Measurements from ENCODE around the gene INTS7. TPM values are rescaled to one million over a fixed set of nuclear protein-coding genes. Genes with fewer than 3 reads are reported as not detected.

Gene INTS7
- total and polyA plus RNA-seq, 9 of the 15 experiments (the other 6 are each of a cell fraction or from before 2014, with no cell fraction given) = 27.3 to 68.4 (median 40.4) TPM

DNA sequence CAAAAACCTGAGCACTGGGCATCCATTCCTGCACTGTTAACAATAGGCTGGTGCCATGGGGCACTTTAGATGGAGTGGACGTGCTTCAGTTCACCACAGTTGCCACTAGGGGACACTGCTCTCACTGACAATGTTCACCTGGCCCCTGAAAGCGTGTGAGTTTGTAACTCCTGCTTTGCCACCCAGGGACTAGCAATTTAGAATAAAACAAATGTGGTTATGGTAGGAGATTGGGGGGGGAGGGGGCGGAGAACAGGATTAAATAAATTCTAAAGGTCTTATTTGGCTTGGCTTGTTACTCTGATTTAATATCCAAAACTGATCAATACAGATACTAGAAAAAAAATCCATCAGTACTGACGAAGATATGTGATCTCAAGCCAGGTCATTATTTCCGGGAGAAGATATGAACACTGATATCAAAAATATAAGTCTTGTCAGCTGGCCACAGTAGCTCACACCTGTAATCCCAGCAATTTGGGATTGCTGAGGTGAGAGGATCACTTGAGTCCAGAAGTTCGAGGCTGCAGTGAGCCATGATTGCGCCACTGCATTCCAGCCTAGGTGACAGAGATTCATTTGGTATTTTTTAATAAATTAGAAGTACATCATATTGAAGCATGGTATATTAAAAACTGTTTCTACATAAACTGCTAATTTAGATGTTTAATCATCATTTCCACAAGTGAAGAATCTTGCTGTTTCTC lies 23.2 kb downstream of the INTS7 start (continued):
- TF ChIP-seq NCOA2 (IDR thresholded peaks at IDR 0.05; ENCODE audit: partially characterized antibody in 2 of 2) = no peak
- no peak for TF ChIP-seq ZNF232 (CRISPR knock-in tag; IDR thresholded peaks at IDR 0.05)
- no peak for TF ChIP-seq ZNF778 (CRISPR knock-in tag; IDR thresholded peaks at IDR 0.05)
- no peak for TF ChIP-seq DPF2 (IDR thresholded peaks at IDR 0.05)
- TF ChIP-seq CC2D1A (IDR thresholded peaks at IDR 0.05) = peak; percentile 49; the same call in 1 of the 2 replicates
- no peak for TF ChIP-seq PHB2 (IDR thresholded peaks at IDR 0.05; ENCODE audit: low read depth)
- TF ChIP-seq SIN3B (IDR thresholded peaks at IDR 0.05; ENCODE audit: low read depth) = no peak
- TF ChIP-seq ELF1 (tag; IDR thresholded peaks at IDR 0.05) = no peak
- TF ChIP-seq, protein P1, sequence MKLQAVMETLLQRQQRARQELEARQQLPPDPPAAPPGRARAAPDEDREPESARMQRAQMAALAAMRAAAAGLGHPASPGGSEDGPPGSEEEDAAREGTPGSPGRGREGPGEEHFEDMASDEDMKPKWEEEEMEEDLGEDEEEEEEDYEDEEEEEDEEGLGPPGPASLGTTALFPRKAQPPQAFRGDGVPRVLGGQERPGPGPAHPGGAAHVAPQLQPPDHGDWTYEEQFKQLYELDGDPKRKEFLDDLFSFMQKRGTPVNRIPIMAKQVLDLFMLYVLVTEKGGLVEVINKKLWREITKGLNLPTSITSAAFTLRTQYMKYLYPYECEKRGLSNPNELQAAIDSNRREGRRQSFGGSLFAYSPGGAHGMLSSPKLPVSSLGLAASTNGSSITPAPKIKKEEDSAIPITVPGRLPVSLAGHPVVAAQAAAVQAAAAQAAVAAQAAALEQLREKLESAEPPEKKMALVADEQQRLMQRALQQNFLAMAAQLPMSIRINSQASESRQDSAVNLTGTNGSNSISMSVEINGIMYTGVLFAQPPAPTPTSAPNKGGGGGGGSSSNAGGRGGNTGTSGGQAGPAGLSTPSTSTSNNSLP (IDR thresholded peaks at IDR 0.05; ENCODE audit: borderline replicate concordance, low read depth, low read length) = 0 out of 2 replicates have a peak, but pooled peaks have one; percentile 40
- no peak for TF ChIP-seq ZNF668 (CRISPR knock-in tag; IDR thresholded peaks at IDR 0.05)
- TF ChIP-seq ARID2 (IDR thresholded peaks at IDR 0.05) = no peak
- TF ChIP-seq ZNF263 (CRISPR knock-in tag; IDR thresholded peaks at IDR 0.05; ENCODE audit: borderline replicate concordance) = no peak
- no peak for TF ChIP-seq HNRNPL (IDR thresholded peaks at IDR 0.05; ENCODE audit: low read depth, low read length)
- no peak for TF ChIP-seq SMAD1 (IDR thresholded peaks at IDR 0.05; ENCODE audit: low read depth, low read length, partially characterized antibody)
- TF ChIP-seq, protein P2, sequence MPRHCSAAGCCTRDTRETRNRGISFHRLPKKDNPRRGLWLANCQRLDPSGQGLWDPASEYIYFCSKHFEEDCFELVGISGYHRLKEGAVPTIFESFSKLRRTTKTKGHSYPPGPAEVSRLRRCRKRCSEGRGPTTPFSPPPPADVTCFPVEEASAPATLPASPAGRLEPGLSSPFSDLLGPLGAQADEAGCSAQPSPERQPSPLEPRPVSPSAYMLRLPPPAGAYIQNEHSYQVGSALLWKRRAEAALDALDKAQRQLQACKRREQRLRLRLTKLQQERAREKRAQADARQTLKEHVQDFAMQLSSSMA (CRISPR knock-in tag; IDR thresholded peaks at IDR 0.05) = no peak
- 0 out of 4 replicates have a peak, but pooled peaks of 1 of the 2 experiments have one; percentile 32 for TF ChIP-seq TEAD1 (CRISPR knock-in tag; IDR thresholded peaks at IDR 0.05)
- no peak for TF ChIP-seq SRSF3 (IDR thresholded peaks at IDR 0.05; ENCODE audit: insufficient read depth, low read length)
- TF ChIP-seq HMG20B (CRISPR knock-in tag; IDR thresholded peaks at IDR 0.05) = no peak
- TF ChIP-seq, protein P3, sequence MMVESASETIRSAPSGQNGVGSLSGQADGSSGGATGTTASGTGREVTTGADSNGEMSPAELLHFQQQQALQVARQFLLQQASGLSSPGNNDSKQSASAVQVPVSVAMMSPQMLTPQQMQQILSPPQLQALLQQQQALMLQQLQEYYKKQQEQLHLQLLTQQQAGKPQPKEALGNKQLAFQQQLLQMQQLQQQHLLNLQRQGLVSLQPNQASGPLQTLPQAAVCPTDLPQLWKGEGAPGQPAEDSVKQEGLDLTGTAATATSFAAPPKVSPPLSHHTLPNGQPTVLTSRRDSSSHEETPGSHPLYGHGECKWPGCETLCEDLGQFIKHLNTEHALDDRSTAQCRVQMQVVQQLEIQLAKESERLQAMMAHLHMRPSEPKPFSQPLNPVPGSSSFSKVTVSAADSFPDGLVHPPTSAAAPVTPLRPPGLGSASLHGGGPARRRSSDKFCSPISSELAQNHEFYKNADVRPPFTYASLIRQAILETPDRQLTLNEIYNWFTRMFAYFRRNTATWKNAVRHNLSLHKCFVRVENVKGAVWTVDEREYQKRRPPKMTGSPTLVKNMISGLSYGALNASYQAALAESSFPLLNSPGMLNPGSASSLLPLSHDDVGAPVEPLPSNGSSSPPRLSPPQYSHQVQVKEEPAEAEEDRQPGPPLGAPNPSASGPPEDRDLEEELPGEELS (CRISPR knock-in tag; IDR thresholded peaks at IDR 0.05; ENCODE audit: borderline replicate concordance) = no peak
- no peak for TF ChIP-seq ZNF384 (IDR thresholded peaks at IDR 0.05; ENCODE audit: low read depth, low read length)
- no peak for TF ChIP-seq YBX1 (IDR thresholded peaks at IDR 0.05)
- no peak for TF ChIP-seq NCOA4 (IDR thresholded peaks at IDR 0.05; ENCODE audit: partially characterized antibody)
- no peak for TF ChIP-seq ZNF436 (CRISPR knock-in tag; IDR thresholded peaks at IDR 0.05)
- TF ChIP-seq SREBF1 (IDR thresholded peaks at IDR 0.05; ENCODE audit: borderline replicate concordance, low read depth, low read length) = no peak

Measured in K562 (cell line).